GM18519 (cell line): Measurements from ENCODE around the gene RAN.

ENCODE experiments used
- ATAC-seq: cut with Tn5 transposase; IDR thresholded peaks from one replicate; pipeline ENCODE4 v1.9.1; 2021; ENCODE audit warnings: mild to moderate bottlenecking, moderate library complexity; ENCODE audit not compliant: unreplicated experiment, low FRiP score

Gene RAN

GRCh38 chr12:130924966-130925665, 53.2 kb downstream of the RAN start:
- ATAC-seq: no peak

- no peak for ATAC-seq
Measured at GRCh38 chr12:130925666-130926015, 53.8 kb downstream of the RAN start.
